GM21381 (cell line): ENCODE results near the gene TBX21.

ENCODE experiments used
- ATAC-seq: cut with Tn5 transposase; IDR thresholded peaks from one replicate; pipeline ENCODE4 v1.9.1; 2021; ENCODE audit warnings: mild to moderate bottlenecking, moderate library complexity; ENCODE audit not compliant: unreplicated experiment

The TBX21 gene

GRCh38 chr17:47697906-47698711, 34.9 kb upstream of the TBX21 start:
- ATAC-seq: no peak

GRCh38 chr17:47698749-47699535, 34.1 kb upstream of the TBX21 start:
- ATAC-seq: no peak

GRCh38 chr17:47699536-47699840, 33.5 kb upstream of the TBX21 start:
- ATAC-seq: no peak

GRCh38 chr17:47700471-47701449, 32.3 kb upstream of the TBX21 start:
- ATAC-seq: no peak

GRCh38 chr17:47701608-47702007, 31.4 kb upstream of the TBX21 start:
- no peak for ATAC-seq

GRCh38 chr17:47702391-47702995, 30.5 kb upstream of the TBX21 start:
- ATAC-seq: no peak

GRCh38 chr17:47703191-47703591, 29.8 kb upstream of the TBX21 start:
- no peak for ATAC-seq

- no peak for ATAC-seq
These were observed 29.4 kb upstream of the TBX21 start for GRCh38 chr17:47703671-47704070.

GRCh38 chr17:47704116-47704515, 28.9 kb upstream of the TBX21 start:
- ATAC-seq: no peak

- no peak for ATAC-seq
These were observed 28.3 kb upstream of the TBX21 start for GRCh38 chr17:47704736-47705135.

- ATAC-seq: no peak
These were observed 27.2 kb upstream of the TBX21 start for GRCh38 chr17:47705536-47706530.

- ATAC-seq: no peak
These were observed 25.8 kb upstream of the TBX21 start for GRCh38 chr17:47707056-47707804.

- no peak for ATAC-seq
These were observed 25.2 kb upstream of the TBX21 start for GRCh38 chr17:47707884-47708283.

GRCh38 chr17:47708312-47708863, 24.6 kb upstream of the TBX21 start:
- ATAC-seq: no peak

GRCh38 chr17:47708864-47709541, 24.0 kb upstream of the TBX21 start:
- no peak for ATAC-seq

GRCh38 chr17:47709594-47709993, 23.4 kb upstream of the TBX21 start:
- ATAC-seq: no peak

- no peak for ATAC-seq
These were observed 21.5 kb upstream of the TBX21 start for GRCh38 chr17:47711366-47712099.
